SU-DHL-6 (cell line): ENCODE results near the gene GHRHR.

Experiments
- H2AFZ ChIP-seq: fragments of 200-600 bp; sonication (generic); 2 replicates; pipeline ENCODE4 v1.6.1; 2014; ENCODE audit warnings: low read depth, mild to moderate bottlenecking, moderate library complexity, mixed read lengths, antibody characterized with exemption, low read length; ENCODE audit not compliant: severe bottlenecking
- H3F3A ChIP-seq: fragments of 200-600 bp; shearing (Covaris generic); 2 replicates; pipeline ENCODE4 v1.6.0; 2016; ENCODE audit warnings: antibody characterized with exemption, mild to moderate bottlenecking; ENCODE audit not compliant: insufficient read depth
- H3K27ac ChIP-seq: fragments of 200-600 bp; sonication (generic); 2 replicates; pipeline ENCODE4 v1.5.1; 2016; ENCODE audit warnings: low read depth, mild to moderate bottlenecking, low read length, moderate library complexity, mixed read lengths
- H3K27me3 ChIP-seq: fragments of 200-600 bp; sonication (generic), shearing (Covaris generic); 2 replicates; pipeline ENCODE4 v1.6.0; 2014; ENCODE audit warnings: mild to moderate bottlenecking, low read length
- H3K36me3 ChIP-seq: fragments of 200-600 bp; sonication (generic); 2 replicates; pipeline ENCODE4 v1.6.1; 2014; ENCODE audit warnings: mild to moderate bottlenecking, low read length, mixed read lengths
- H3K4me2 ChIP-seq: fragments of 300-600, 200-600 bp; shearing (Covaris generic), sonication (generic); 2 replicates; pipeline ENCODE4 v1.6.0; 2014; ENCODE audit warnings: low read length, low read depth, mild to moderate bottlenecking; ENCODE audit not compliant: poor library complexity, severe bottlenecking
- H3K4me3 ChIP-seq: fragments of 200-600 bp; sonication (generic); 2 replicates; pipeline ENCODE4 v1.5.1; 2014; ENCODE audit warnings: antibody characterized with exemption, low read length, mild to moderate bottlenecking, mixed read lengths; ENCODE audit not compliant: insufficient read depth, poor library complexity, severe bottlenecking
- H3K79me2 ChIP-seq: fragments of 200-600 bp; sonication (generic); 2 replicates; pipeline ENCODE4 v1.6.1; 2014; ENCODE audit warnings: mild to moderate bottlenecking, low read length, moderate library complexity; ENCODE audit not compliant: insufficient read depth
- H3K9ac ChIP-seq: fragments of 200-600 bp; sonication (generic); 2 replicates; pipeline ENCODE4 v1.7.0; 2014; ENCODE audit warnings: mild to moderate bottlenecking, low read length
- H3K9me2 ChIP-seq: fragments of 200-600 bp; sonication (generic); replicated peaks from 2 replicates; pipeline ENCODE4 v1.6.1; 2014; ENCODE audit warnings: low read length; ENCODE audit not compliant: insufficient read depth
- H3K9me3 ChIP-seq: fragments of 200-600 bp; sonication (generic); 2 replicates; pipeline ENCODE4 v1.6.1; 2014; ENCODE audit warnings: low read length, mixed read lengths; ENCODE audit not compliant: insufficient read depth
- H4K20me1 ChIP-seq: fragments of 200-600 bp; sonication (generic); 2 replicates; pipeline ENCODE4 v1.6.1; 2014; ENCODE audit warnings: low read depth, mild to moderate bottlenecking, antibody characterized with exemption, low read length, moderate library complexity, mixed read lengths
- EZH2phosphoT487 ChIP-seq: fragments of 200-600 bp; sonication (generic), shearing (Covaris generic); conservative IDR thresholded peaks from 2 replicates; pipeline ENCODE4 v1.6.1; 2018; ENCODE audit warnings: mild to moderate bottlenecking, antibody characterized with exemption, low read length, moderate library complexity, mixed read lengths
- TF ChIP-seq, protein P1 (sequence below): fragments of 200-600 bp; sonication (generic); IDR thresholded peaks from one replicate; pipeline ENCODE4 v1.5.1; 2017; ENCODE audit warnings: antibody characterized with exemption, mild to moderate bottlenecking, low read length, moderate library complexity; ENCODE audit not compliant: insufficient read depth, poor library complexity, severe bottlenecking

Gene GHRHR

DNA sequence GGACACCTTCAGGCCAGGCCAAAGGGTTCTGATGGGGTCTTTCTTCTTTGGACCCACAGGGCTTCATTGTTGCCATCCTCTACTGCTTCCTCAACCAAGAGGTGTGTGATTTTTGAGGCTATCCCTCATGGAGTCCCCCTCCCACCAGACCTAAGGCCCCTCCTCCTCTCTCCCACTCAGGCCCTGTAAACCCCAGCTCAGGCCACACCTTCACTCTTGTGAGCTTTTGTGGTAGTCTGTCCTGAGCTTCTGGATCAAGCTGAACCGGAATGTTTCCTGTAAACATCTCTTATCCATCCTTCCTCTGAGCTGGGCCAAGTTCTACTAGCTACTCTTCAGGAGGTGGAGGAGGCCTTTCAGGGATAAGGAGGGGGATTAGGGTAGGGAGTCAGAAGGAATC is 13.5 kb downstream of the GHRHR start:
- no peak overlapping the region for H2AFZ ChIP-seq
- no peaks in the 10 kb centered on the region for H3K79me2 ChIP-seq
- H3K27me3 ChIP-seq, result no peaks in the 10 kb centered on the region
- TF ChIP-seq EZH2phosphoT487, result no peak
- TF ChIP-seq, protein P1, sequence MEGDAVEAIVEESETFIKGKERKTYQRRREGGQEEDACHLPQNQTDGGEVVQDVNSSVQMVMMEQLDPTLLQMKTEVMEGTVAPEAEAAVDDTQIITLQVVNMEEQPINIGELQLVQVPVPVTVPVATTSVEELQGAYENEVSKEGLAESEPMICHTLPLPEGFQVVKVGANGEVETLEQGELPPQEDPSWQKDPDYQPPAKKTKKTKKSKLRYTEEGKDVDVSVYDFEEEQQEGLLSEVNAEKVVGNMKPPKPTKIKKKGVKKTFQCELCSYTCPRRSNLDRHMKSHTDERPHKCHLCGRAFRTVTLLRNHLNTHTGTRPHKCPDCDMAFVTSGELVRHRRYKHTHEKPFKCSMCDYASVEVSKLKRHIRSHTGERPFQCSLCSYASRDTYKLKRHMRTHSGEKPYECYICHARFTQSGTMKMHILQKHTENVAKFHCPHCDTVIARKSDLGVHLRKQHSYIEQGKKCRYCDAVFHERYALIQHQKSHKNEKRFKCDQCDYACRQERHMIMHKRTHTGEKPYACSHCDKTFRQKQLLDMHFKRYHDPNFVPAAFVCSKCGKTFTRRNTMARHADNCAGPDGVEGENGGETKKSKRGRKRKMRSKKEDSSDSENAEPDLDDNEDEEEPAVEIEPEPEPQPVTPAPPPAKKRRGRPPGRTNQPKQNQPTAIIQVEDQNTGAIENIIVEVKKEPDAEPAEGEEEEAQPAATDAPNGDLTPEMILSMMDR, result no peak
- no peaks in the 10 kb centered on the region for H3K9me2 ChIP-seq
- H3K27ac ChIP-seq, result no peak overlapping the region
- no peaks in the 10 kb centered on the region for H3F3A ChIP-seq
- no peaks in the 10 kb centered on the region for H3K9me3 ChIP-seq
- no peak overlapping the region for H3K4me2 ChIP-seq
- no peak overlapping the region for H3K4me3 ChIP-seq
- no peaks in the 10 kb centered on the region for H3K36me3 ChIP-seq
- no peaks in the 10 kb centered on the region for H4K20me1 ChIP-seq
- no peak overlapping the region for H3K9ac ChIP-seq

DNA sequence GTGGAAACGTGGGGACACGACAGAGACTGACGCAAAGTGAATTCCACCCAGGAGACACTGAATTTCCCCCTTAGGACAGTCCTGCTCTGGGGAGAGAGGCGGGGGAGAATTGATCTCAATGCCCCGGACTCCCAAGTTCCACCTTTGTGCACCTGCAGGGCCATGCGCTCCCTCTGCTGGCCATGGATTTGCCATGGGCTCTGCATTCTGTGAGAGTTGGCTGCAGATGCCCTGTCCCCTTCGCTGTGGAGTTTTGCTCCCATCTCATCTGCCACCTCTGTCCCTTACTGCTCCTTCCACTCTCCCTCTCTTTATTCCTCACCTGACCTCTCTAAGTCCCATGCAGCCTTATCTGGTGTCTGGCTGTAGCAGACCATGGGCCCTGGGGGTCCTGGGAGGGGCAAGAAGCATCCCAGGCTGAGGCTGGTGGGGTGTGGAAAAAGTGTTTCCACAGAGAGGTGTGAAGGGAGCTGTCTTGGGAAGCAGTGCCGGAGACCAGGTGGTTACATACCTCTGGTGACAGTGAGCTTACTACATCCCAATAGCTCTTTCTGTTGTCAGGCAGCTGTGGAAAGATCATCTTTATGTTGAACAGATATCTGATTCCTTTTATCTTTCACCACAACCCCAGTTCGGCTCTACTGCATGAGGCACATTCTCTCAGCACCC is 14.3 kb downstream of the GHRHR start:
- no peaks in the 10 kb centered on the region for H3K36me3 ChIP-seq
- TF ChIP-seq, protein P1, result no peak
- no peak for TF ChIP-seq EZH2phosphoT487
- H3K4me2 ChIP-seq, result no peak overlapping the region
- H3K9ac ChIP-seq, result no peak overlapping the region
- H3K79me2 ChIP-seq, result no peaks in the 10 kb centered on the region
- no peaks in the 10 kb centered on the region for H4K20me1 ChIP-seq
- H3K4me3 ChIP-seq, result no peak overlapping the region
- no peaks in the 10 kb centered on the region for H3K9me2 ChIP-seq
- H2AFZ ChIP-seq, result no peak overlapping the region
- H3F3A ChIP-seq, result no peaks in the 10 kb centered on the region
- no peak overlapping the region for H3K27ac ChIP-seq
- no peaks in the 10 kb centered on the region for H3K9me3 ChIP-seq
- H3K27me3 ChIP-seq, result no peaks in the 10 kb centered on the region

DNA sequence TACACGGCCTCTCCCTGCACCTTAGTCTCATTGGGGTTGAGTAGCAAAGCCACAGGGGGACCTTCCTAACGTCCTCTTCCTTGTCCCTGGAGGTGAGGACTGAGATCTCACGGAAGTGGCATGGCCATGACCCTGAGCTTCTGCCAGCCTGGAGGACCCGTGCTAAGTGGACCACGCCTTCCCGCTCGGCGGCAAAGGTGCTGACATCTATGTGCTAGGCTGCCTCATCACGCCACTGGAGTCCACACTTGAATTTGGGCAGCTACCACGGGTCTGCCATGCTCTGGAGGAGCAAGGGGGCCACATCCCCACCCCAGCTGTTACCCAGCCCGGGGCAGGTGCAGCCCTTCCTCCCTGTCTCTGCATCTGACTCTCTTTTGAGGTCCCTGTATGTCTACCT is 15.3 kb downstream of the GHRHR start:
- peak overlapping the region; percentile 42 for H3K27ac ChIP-seq
- H3K79me2 ChIP-seq, result no peaks in the 10 kb centered on the region
- no peak overlapping the region for H3K4me3 ChIP-seq

More for the DNA sequence above, 15.3 kb downstream of the GHRHR start:
- Histone ChIP-seq H3K9ac (no peak overlapping the region), H3K27me3 (no peaks in the 10 kb centered on the region), H3K4me2 (no peak overlapping the region), H3K9me3 (no peaks in the 10 kb centered on the region), H3K9me2 (no peaks in the 10 kb centered on the region), H3F3A (no peaks in the 10 kb centered on the region), H2AFZ (no peak overlapping the region), H4K20me1 (no peaks in the 10 kb centered on the region), H3K36me3 (no peaks in the 10 kb centered on the region)
- TF ChIP-seq, protein P1, result no peak
- no peak for TF ChIP-seq EZH2phosphoT487
